HG03460 (cell line): Measurements from ENCODE around the gene SLC2A4.

Experiments
- ATAC-seq: cut with Tn5 transposase; IDR thresholded peaks from one replicate; pipeline ENCODE4 v1.9.1; 2021; ENCODE audit not compliant: unreplicated experiment

Gene SLC2A4

GRCh38 chr17:7263801-7264078 is 17.8 kb upstream of the SLC2A4 start:
- no peak for ATAC-seq

GRCh38 chr17:7266784-7267183 is 14.7 kb upstream of the SLC2A4 start:
- ATAC-seq, result no peak

- no peak for ATAC-seq
These were observed 2.1 kb upstream of the SLC2A4 start for GRCh38 chr17:7279448-7279847.

GRCh38 chr17:7280519-7281073 is 922 bp upstream of the SLC2A4 start:
- ATAC-seq, result peak; percentile 68

GRCh38 chr17:7281953-7282751 is 634 bp downstream of the SLC2A4 start:
- ATAC-seq, result no peak

- ATAC-seq, result no peak
These were observed 1.3 kb downstream of the SLC2A4 start for GRCh38 chr17:7282752-7283321.

GRCh38 chr17:7283471-7284216 is 2.1 kb downstream of the SLC2A4 start:
- no peak for ATAC-seq

- no peak for ATAC-seq
These were observed 3.4 kb downstream of the SLC2A4 start for GRCh38 chr17:7284911-7285310.

GRCh38 chr17:7285679-7286078 is 4.2 kb downstream of the SLC2A4 start:
- ATAC-seq, result no peak

GRCh38 chr17:7289256-7290032 is 7.9 kb downstream of the SLC2A4 start:
- ATAC-seq, result no peak

GRCh38 chr17:7290166-7290565 is 8.6 kb downstream of the SLC2A4 start:
- ATAC-seq, result no peak

GRCh38 chr17:7290685-7291084 is 9.2 kb downstream of the SLC2A4 start:
- ATAC-seq, result no peak

GRCh38 chr17:7292194-7292593 is 10.7 kb downstream of the SLC2A4 start:
- no peak for ATAC-seq

- ATAC-seq, result no peak
These were observed 11.2 kb downstream of the SLC2A4 start for GRCh38 chr17:7292729-7293128.

- no peak for ATAC-seq
These were observed 11.6 kb downstream of the SLC2A4 start for GRCh38 chr17:7293159-7293558.

GRCh38 chr17:7293816-7294613 is 12.5 kb downstream of the SLC2A4 start:
- ATAC-seq, result no peak

GRCh38 chr17:7294614-7295153 is 13.2 kb downstream of the SLC2A4 start, which contains the start of gene YBX2:
TSS of gene YBX2 (minus strand) at chr17:7294639. CDS start at chr17:7294500, 139 bp downstream.
- ATAC-seq, result no peak

GRCh38 chr17:7295230-7296180 is 14.0 kb downstream of the SLC2A4 start:
- no peak for ATAC-seq
